Measurements from ENCODE around the gene SLC22A23. TPM values are rescaled to one million over a fixed set of nuclear protein-coding genes. Genes with fewer than 3 reads are reported as not detected.
A peak's percentile ranks its signal among the peaks of the same experiment; 100 is the strongest.

The SLC22A23 gene
- total RNA-seq, 1 donor from 2014 or later = 5.7 TPM

DNA sequence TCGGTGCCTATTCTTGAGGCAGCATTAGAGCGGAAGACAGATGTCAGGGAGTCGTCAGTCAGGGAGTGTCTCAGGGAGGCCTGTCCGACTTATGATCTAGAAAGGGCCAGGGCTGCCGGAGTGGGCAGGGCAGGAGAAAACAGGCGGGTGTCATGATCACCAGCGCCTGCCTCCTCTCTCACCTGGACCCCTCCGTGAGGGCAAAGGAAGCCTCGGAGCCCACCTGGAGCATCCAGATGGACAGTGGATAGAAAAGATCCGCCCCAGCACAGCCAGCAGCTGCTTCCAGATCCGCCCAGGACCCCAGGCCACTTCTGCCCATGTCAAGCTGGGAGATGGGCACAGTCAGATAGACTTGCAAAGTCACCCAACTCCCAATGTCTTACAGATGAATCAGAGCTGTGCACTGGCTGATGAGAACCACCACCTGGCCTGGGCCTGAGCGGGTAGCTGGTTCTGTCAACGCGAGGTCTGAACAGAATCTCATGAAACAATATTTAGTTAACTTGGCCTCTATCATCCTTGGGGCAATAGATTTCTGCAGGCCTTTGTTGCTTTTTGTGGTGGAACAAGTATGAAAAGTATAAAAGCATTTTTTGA, 175.9 kb downstream of the SLC22A23 start:
- H3K27me3 Mint-ChIP-seq (ENCODE audit: low read depth, unreplicated experiment) = no peaks in the 10 kb centered on the region
- H3K36me3 Mint-ChIP-seq (ENCODE audit: low read depth, unreplicated experiment) = peaks cover 7% of the 10 kb centered on the region
- DNase-seq (ENCODE audit: low read depth) (peak; percentile 40), FAIRE-seq (no peak)
- TF ChIP-seq, protein P1, sequence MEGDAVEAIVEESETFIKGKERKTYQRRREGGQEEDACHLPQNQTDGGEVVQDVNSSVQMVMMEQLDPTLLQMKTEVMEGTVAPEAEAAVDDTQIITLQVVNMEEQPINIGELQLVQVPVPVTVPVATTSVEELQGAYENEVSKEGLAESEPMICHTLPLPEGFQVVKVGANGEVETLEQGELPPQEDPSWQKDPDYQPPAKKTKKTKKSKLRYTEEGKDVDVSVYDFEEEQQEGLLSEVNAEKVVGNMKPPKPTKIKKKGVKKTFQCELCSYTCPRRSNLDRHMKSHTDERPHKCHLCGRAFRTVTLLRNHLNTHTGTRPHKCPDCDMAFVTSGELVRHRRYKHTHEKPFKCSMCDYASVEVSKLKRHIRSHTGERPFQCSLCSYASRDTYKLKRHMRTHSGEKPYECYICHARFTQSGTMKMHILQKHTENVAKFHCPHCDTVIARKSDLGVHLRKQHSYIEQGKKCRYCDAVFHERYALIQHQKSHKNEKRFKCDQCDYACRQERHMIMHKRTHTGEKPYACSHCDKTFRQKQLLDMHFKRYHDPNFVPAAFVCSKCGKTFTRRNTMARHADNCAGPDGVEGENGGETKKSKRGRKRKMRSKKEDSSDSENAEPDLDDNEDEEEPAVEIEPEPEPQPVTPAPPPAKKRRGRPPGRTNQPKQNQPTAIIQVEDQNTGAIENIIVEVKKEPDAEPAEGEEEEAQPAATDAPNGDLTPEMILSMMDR (IDR thresholded peaks at IDR 0.05; ENCODE audit: insufficient read depth, low read depth, low read length) = no peak
- TF ChIP-seq EZH2 (IDR thresholded peaks at IDR 0.05; ENCODE audit: insufficient read depth, low read length) = no peak
- H3K27ac Mint-ChIP-seq (ENCODE audit: unreplicated experiment) = peak overlapping the region; percentile 26
- Histone ChIP-seq H3K27me3 (ENCODE audit: insufficient read depth, low read length) (peaks cover 4% of the 10 kb centered on the region), H2AFZ (ENCODE audit: low read depth, low read length) (no peak overlapping the region), H3K79me2 (ENCODE audit: insufficient read depth, low read length) (no peaks in the 10 kb centered on the region), H3K4me2 (ENCODE audit: low read length) (peak overlapping the region; percentile 73), H3K9me3 (ENCODE audit: insufficient read depth, low read depth, low read length) (no peaks in the 10 kb centered on the region), H3K9ac (ENCODE audit: low read length) (peak overlapping the region; percentile 64), H3K27ac (ENCODE audit: low read depth, low read length) (peak overlapping the region; percentile 84), H3K36me3 (ENCODE audit: insufficient read depth, low read length) (no peaks in the 10 kb centered on the region), H4K20me1 (ENCODE audit: insufficient read depth, low read length) (no peaks in the 10 kb centered on the region), H3K4me1 (ENCODE audit: insufficient read depth, low read length) (peaks cover 24% of the 10 kb centered on the region), H3K4me3 (ENCODE audit: insufficient read depth, low read depth, low read length) (no peak overlapping the region)
- peak overlapping the region; percentile 65 for H3K4me3 Mint-ChIP-seq (ENCODE audit: unreplicated experiment)
- peaks cover 16% of the 10 kb centered on the region for H3K4me1 Mint-ChIP-seq (ENCODE audit: low read depth, unreplicated experiment)
- no peaks in the 10 kb centered on the region for H3K9me3 Mint-ChIP-seq (ENCODE audit: unreplicated experiment)

DNA sequence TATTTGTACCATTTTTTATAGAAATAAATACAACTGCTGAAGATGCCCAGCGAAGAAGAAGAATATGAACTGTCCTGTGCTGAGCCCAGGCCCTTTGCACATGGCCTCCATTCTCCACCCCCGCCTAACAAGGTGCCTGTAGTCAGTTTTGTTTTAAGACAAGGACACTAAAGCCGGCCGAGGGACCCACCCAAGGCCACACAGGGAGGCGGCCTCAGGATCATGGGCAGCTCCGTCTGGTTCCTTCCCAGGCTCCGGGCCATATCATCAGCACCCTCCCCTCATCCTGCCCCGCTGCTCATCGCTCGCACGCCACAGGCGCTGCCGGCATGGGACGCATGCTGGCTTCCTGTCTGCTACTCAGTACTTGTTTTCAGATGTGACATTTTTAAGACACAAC, 176.8 kb downstream of the SLC22A23 start:
- Mint-ChIP-seq H3K4me1 (ENCODE audit: low read depth, unreplicated experiment) (peaks cover 16% of the 10 kb centered on the region), H3K9me3 (ENCODE audit: unreplicated experiment) (no peaks in the 10 kb centered on the region), H3K27ac (ENCODE audit: unreplicated experiment) (no peak overlapping the region), H3K36me3 (ENCODE audit: low read depth, unreplicated experiment) (peaks cover 7% of the 10 kb centered on the region), H3K27me3 (ENCODE audit: low read depth, unreplicated experiment) (no peaks in the 10 kb centered on the region), H3K4me3 (ENCODE audit: unreplicated experiment) (no peak overlapping the region)
- H4K20me1 ChIP-seq (ENCODE audit: insufficient read depth, low read length) = no peaks in the 10 kb centered on the region
- H3K27me3 ChIP-seq (ENCODE audit: insufficient read depth, low read length) = peaks cover 2% of the 10 kb centered on the region
- DNase-seq (ENCODE audit: low read depth) = no peak
- H3K36me3 ChIP-seq (ENCODE audit: insufficient read depth, low read length) = no peaks in the 10 kb centered on the region
- FAIRE-seq = no peak
- H2AFZ ChIP-seq (ENCODE audit: low read depth, low read length) = no peak overlapping the region
- TF ChIP-seq, protein P1 (IDR thresholded peaks at IDR 0.05; ENCODE audit: insufficient read depth, low read depth, low read length) = no peak
- no peak for TF ChIP-seq EZH2 (IDR thresholded peaks at IDR 0.05; ENCODE audit: insufficient read depth, low read length)
- H3K4me3 ChIP-seq (ENCODE audit: insufficient read depth, low read depth, low read length) = no peak overlapping the region
- H3K4me2 ChIP-seq (ENCODE audit: low read length) = no peak overlapping the region
- H3K9me3 ChIP-seq (ENCODE audit: insufficient read depth, low read depth, low read length) = no peaks in the 10 kb centered on the region
- no peak overlapping the region for H3K9ac ChIP-seq (ENCODE audit: low read length)
- H3K27ac ChIP-seq (ENCODE audit: low read depth, low read length) = no peak overlapping the region
- peaks cover 24% of the 10 kb centered on the region for H3K4me1 ChIP-seq (ENCODE audit: insufficient read depth, low read length)
- no peaks in the 10 kb centered on the region for H3K79me2 ChIP-seq (ENCODE audit: insufficient read depth, low read length)

DNA sequence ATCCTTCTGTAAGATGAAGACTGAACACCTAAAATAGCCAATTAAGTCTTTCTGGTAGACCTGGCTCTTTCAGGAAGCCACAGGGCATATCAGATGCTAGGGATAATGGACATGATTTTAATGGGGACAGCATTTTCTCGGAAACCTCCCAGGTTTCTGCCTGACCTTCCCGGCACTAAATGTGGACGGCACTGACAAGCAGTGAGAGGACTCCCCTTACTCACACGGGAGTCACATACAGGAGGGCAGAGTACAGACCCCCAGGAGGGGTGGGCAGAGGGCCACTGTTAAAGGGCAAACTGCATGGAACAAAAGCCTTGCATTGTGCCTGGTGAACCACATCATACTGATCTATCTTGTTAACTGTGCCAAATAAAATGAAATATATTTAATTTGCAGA, 178.2 kb downstream of the SLC22A23 start:
- Mint-ChIP-seq H3K4me3 (ENCODE audit: unreplicated experiment) (no peak overlapping the region), H3K27ac (ENCODE audit: unreplicated experiment) (no peak overlapping the region), H3K9me3 (ENCODE audit: unreplicated experiment) (no peaks in the 10 kb centered on the region), H3K4me1 (ENCODE audit: low read depth, unreplicated experiment) (peaks cover 18% of the 10 kb centered on the region), H3K27me3 (ENCODE audit: low read depth, unreplicated experiment) (no peaks in the 10 kb centered on the region), H3K36me3 (ENCODE audit: low read depth, unreplicated experiment) (peaks cover 6% of the 10 kb centered on the region)
- no peak overlapping the region for H3K4me3 ChIP-seq (ENCODE audit: insufficient read depth, low read depth, low read length)
- DNase-seq (ENCODE audit: low read depth) = no peak
- TF ChIP-seq, protein P1 (IDR thresholded peaks at IDR 0.05; ENCODE audit: insufficient read depth, low read depth, low read length) = no peak
- TF ChIP-seq EZH2 (IDR thresholded peaks at IDR 0.05; ENCODE audit: insufficient read depth, low read length) = no peak
- FAIRE-seq = no peak
- peaks cover 8% of the 10 kb centered on the region for H4K20me1 ChIP-seq (ENCODE audit: insufficient read depth, low read length)
- no peak overlapping the region for H2AFZ ChIP-seq (ENCODE audit: low read depth, low read length)
- H3K79me2 ChIP-seq (ENCODE audit: insufficient read depth, low read length) = no peaks in the 10 kb centered on the region
- no peaks in the 10 kb centered on the region for H3K36me3 ChIP-seq (ENCODE audit: insufficient read depth, low read length)
- H3K4me1 ChIP-seq (ENCODE audit: insufficient read depth, low read length) = peaks cover 24% of the 10 kb centered on the region
- no peaks in the 10 kb centered on the region for H3K9me3 ChIP-seq (ENCODE audit: insufficient read depth, low read depth, low read length)
- H3K27ac ChIP-seq (ENCODE audit: low read depth, low read length) = no peak overlapping the region
- no peaks in the 10 kb centered on the region for H3K27me3 ChIP-seq (ENCODE audit: insufficient read depth, low read length)
- H3K4me2 ChIP-seq (ENCODE audit: low read length) = no peak overlapping the region
- H3K9ac ChIP-seq (ENCODE audit: low read length) = no peak overlapping the region
